ENCODE measurements around the gene ARHGAP24. TPM values are rescaled to one million over a fixed set of nuclear protein-coding genes. Genes with fewer than 3 reads are reported as not detected.
"Not testable (repeated sequence)": the region's sequence is repeated elsewhere in the genome, so short reads cannot be mapped to it uniquely, and the experiment has no call there.

The ARHGAP24 gene
- total RNA-seq, 1 experiment from 2014 or later, result 16.0 TPM

GRCh38 chr4:86015412-86016350, 540.7 kb downstream of the ARHGAP24 start:
- DNase-seq (ENCODE audit: low read depth), result no peak

- DNase-seq (ENCODE audit: low read depth), result no peak
These were observed 544.4 kb downstream of the ARHGAP24 start for GRCh38 chr4:86019362-86019761.

- DNase-seq (ENCODE audit: low read depth), result no peak
These were observed 545.0 kb downstream of the ARHGAP24 start for GRCh38 chr4:86019906-86020305.

- DNase-seq (ENCODE audit: low read depth), result not testable (repeated sequence)
These were observed 546.7 kb downstream of the ARHGAP24 start for GRCh38 chr4:86021671-86022070.

- DNase-seq (ENCODE audit: low read depth), result no peak
These were observed 551.8 kb downstream of the ARHGAP24 start for GRCh38 chr4:86026720-86027119.

- DNase-seq (ENCODE audit: low read depth), result peak; percentile 30
These were observed 557.0 kb downstream of the ARHGAP24 start for GRCh38 chr4:86031927-86032326.

- peak; percentile 97 for DNase-seq (ENCODE audit: low read depth)
These were observed 557.6 kb downstream of the ARHGAP24 start for GRCh38 chr4:86032476-86033022.

- DNase-seq (ENCODE audit: low read depth), result peak; percentile 97
These were observed 558.2 kb downstream of the ARHGAP24 start for GRCh38 chr4:86033171-86033570.

- no peak for DNase-seq (ENCODE audit: low read depth)
These were observed 559.7 kb downstream of the ARHGAP24 start for GRCh38 chr4:86034616-86035015.

- no peak for DNase-seq (ENCODE audit: low read depth)
These were observed 560.7 kb downstream of the ARHGAP24 start for GRCh38 chr4:86035688-86036087.

GRCh38 chr4:86036736-86037135, 561.8 kb downstream of the ARHGAP24 start:
- DNase-seq (ENCODE audit: low read depth), result peak; percentile 67

GRCh38 chr4:86038037-86038436, 563.1 kb downstream of the ARHGAP24 start:
- DNase-seq (ENCODE audit: low read depth), result no peak

GRCh38 chr4:86043755-86044592, 569.0 kb downstream of the ARHGAP24 start:
- DNase-seq (ENCODE audit: low read depth), result peak; percentile 65

- no peak for DNase-seq (ENCODE audit: low read depth)
These were observed 569.6 kb downstream of the ARHGAP24 start for GRCh38 chr4:86044593-86044985.

GRCh38 chr4:86048426-86048825, 573.5 kb downstream of the ARHGAP24 start:
- DNase-seq (ENCODE audit: low read depth), result peak; percentile 86

GRCh38 chr4:86050496-86050895, 575.5 kb downstream of the ARHGAP24 start:
- DNase-seq (ENCODE audit: low read depth), result no peak

All from RPMI7951 (cell line).